ENCODE measurements around the gene CTDSPL. TPM values are rescaled to one million over a fixed set of nuclear protein-coding genes. Genes with fewer than 3 reads are reported as not detected.
A peak's percentile ranks its signal among the peaks of the same experiment; 100 is the strongest.

The CTDSPL gene
- total RNA-seq, 2 donors from 2014 or later: 59.3 to 60.3 TPM

DNA sequence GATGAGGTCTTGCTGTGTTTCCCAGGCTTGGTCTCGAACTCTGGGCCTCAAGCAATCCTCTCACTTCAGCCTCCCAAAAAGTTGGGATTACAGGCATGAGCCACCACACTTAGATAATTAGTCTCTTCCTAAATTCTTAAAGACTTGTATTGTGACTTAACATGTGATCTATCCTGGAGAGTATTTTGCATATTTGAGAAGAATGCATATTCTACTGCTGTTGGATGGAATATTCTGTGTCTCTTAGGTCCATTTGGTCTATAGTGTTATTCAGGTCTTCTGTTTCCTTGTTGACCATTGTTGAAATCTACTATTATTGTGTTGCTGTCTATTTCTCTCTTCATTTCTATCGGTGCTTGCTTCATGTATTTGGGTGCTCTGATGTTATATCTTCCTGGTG, 68.8 kb downstream of the CTDSPL start:
- TF ChIP-seq POLR2A (IDR thresholded peaks at IDR 0.05) (no peak), POLR2AphosphoS5 (IDR thresholded peaks at IDR 0.05) (no peak)
- TF ChIP-seq, protein P1, sequence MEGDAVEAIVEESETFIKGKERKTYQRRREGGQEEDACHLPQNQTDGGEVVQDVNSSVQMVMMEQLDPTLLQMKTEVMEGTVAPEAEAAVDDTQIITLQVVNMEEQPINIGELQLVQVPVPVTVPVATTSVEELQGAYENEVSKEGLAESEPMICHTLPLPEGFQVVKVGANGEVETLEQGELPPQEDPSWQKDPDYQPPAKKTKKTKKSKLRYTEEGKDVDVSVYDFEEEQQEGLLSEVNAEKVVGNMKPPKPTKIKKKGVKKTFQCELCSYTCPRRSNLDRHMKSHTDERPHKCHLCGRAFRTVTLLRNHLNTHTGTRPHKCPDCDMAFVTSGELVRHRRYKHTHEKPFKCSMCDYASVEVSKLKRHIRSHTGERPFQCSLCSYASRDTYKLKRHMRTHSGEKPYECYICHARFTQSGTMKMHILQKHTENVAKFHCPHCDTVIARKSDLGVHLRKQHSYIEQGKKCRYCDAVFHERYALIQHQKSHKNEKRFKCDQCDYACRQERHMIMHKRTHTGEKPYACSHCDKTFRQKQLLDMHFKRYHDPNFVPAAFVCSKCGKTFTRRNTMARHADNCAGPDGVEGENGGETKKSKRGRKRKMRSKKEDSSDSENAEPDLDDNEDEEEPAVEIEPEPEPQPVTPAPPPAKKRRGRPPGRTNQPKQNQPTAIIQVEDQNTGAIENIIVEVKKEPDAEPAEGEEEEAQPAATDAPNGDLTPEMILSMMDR (IDR thresholded peaks at IDR 0.05): no peak
- 97% methylated on average over 2 of the region's 2 CpGs for WGBS
- Histone ChIP-seq H3K27ac (no peak overlapping the region), H3K4me1 (replicated peaks) (peaks cover 4% of the 10 kb centered on the region), H3K27me3 (replicated peaks; ENCODE audit: insufficient read depth) (no peaks in the 10 kb centered on the region), H3K36me3 (no peaks in the 10 kb centered on the region), H3K9me3 (no peaks in the 10 kb centered on the region), H3K4me3 (no peak overlapping the region)
- no peak for DNase-seq (ENCODE audit: low spot score)
- intact Hi-C loops (cut with DNase I): no loop called here

DNA sequence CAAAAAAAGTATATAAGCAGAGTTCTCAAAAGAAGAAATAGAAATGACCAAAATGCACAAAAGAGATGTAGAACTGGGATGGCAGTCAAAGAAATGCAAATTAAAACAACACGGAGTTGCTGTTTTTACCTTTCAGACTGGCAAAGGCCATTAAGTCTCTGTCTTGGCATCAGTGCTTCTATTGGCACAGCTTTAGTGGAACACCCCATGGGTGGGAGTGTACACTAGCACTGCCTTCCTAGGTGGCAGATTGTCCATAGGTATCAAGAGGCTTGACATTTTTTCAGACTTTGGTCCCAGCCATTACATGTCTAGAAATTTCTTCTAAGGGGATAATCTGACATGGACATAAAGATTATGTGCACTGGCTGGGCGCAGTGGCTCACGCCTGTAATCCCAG, 70.8 kb downstream of the CTDSPL start:
- no peaks in the 10 kb centered on the region for H3K27me3 ChIP-seq (replicated peaks; ENCODE audit: insufficient read depth)
- intact Hi-C loops (cut with DNase I): no loop called here
- 75% methylated on average over 3 of the region's 3 CpGs for WGBS
- TF ChIP-seq POLR2AphosphoS5 (IDR thresholded peaks at IDR 0.05) (no peak), POLR2A (IDR thresholded peaks at IDR 0.05) (no peak)
- TF ChIP-seq, protein P1 (IDR thresholded peaks at IDR 0.05): no peak
- no peak overlapping the region for H3K27ac ChIP-seq
- H3K9me3 ChIP-seq: no peaks in the 10 kb centered on the region
- no peak overlapping the region for H3K4me3 ChIP-seq
- no peak for DNase-seq (ENCODE audit: low spot score)
- no peaks in the 10 kb centered on the region for H3K36me3 ChIP-seq
- peaks cover 4% of the 10 kb centered on the region for H3K4me1 ChIP-seq (replicated peaks)

DNA sequence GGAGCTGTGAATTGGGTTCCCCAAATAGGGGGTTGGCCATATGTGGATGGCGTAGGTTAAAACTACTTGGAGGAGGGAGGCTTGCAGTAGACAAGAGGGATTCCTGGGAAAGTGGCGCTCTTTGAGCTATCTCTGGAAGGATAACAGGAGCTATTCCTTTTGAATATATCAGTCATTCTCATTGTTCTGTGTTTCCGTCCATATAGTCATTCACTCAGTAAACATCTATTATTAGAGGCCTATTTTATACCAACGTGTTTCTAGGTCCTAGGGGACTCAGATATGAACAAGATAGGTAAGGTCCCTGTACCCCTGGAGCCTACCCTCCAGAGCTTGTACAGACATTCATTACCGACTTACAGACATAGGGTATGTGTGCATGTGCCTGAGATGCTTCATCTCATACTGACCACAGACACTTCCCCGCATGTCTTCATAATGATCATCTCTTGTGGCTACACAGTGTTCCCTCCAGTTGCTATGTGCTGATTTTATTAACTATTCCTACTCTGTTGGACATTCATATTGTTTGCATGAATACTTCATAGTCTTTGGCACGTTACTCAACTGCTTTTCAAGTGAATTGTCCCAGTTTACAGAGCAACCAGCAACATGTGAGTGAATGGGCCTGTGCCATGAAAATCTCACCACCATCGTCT, 73.1 kb downstream of the CTDSPL start:
- Histone ChIP-seq H3K4me3 (no peak overlapping the region), H3K4me1 (replicated peaks) (peaks cover 4% of the 10 kb centered on the region), H3K27ac (peak overlapping the region; percentile 21 to 37), H3K36me3 (no peaks in the 10 kb centered on the region), H3K27me3 (replicated peaks; ENCODE audit: insufficient read depth) (no peaks in the 10 kb centered on the region), H3K9me3 (no peaks in the 10 kb centered on the region)
- 50% methylated on average over 8 of the region's 8 CpGs for WGBS
- intact Hi-C loops (cut with DNase I): no loop called here
- TF ChIP-seq, protein P1 (IDR thresholded peaks at IDR 0.05): no peak
- TF ChIP-seq POLR2AphosphoS5 (IDR thresholded peaks at IDR 0.05) (no peak), POLR2A (IDR thresholded peaks at IDR 0.05) (no peak)
- DNase-seq (ENCODE audit: low spot score): no peak

DNA sequence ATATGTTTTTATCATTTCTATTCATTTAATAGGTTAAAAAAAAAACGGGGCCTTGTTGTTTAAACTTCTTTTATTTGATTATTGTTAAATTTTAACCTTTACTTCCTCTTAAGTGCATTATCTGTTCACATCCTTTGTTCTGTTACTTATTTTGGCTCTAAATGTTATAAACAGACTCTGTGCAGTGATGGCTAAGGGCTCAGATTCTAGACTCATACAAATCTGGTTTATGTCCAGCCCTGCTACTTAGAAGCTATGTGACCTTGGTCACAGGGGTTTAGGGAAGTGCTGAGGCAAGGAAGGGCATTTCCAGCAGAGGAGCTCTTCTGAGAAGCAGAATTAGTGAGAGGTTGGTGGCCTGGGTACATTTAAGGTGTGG, 73.6 kb downstream of the CTDSPL start:
- H3K4me1 ChIP-seq (replicated peaks): peaks cover 4% of the 10 kb centered on the region
- intact Hi-C loops (cut with DNase I): no loop called here
- no peaks in the 10 kb centered on the region for H3K36me3 ChIP-seq
- DNase-seq (ENCODE audit: low spot score): no peak
- no peaks in the 10 kb centered on the region for H3K9me3 ChIP-seq
- peak overlapping the region; percentile 21 to 37 for H3K27ac ChIP-seq
- no peaks in the 10 kb centered on the region for H3K27me3 ChIP-seq (replicated peaks; ENCODE audit: insufficient read depth)
- TF ChIP-seq, protein P1 (IDR thresholded peaks at IDR 0.05): no peak
- no peak for TF ChIP-seq POLR2AphosphoS5 (IDR thresholded peaks at IDR 0.05)
- no peak for TF ChIP-seq POLR2A (IDR thresholded peaks at IDR 0.05)
- 3% methylated on average over 1 of the region's 1 CpG for WGBS
- H3K4me3 ChIP-seq: no peak overlapping the region

Data from prostate gland (tissue), 2 donors.